Measurements from ENCODE around the gene DNAJA1. TPM values are rescaled to one million over a fixed set of nuclear protein-coding genes. Genes with fewer than 3 reads are reported as not detected.
A peak's percentile ranks its signal among the peaks of the same experiment; 100 is the strongest.
"Not testable (repeated sequence)": the region's sequence is repeated elsewhere in the genome, so short reads cannot be mapped to it uniquely, and the experiment has no call there.

DNAJA1 gene
- total RNA-seq, result 112 TPM
- long read RNA-seq, transcript DNAJA1-201 (9 exons, 2,381 nt), result major isoform, 645 of 678 reads
- long read RNA-seq, partial matches to known transcripts, result 20 of 678 reads
- long read RNA-seq, other reads (novel, unspliced or antisense), result 13 of 678 reads

GRCh38 chr9:33024966-33025571 lies at the start of gene DNAJA1:
DNAJA1 (plus strand) TSS chr9:33025273; CDS start chr9:33026485, 1,212 bp downstream.
- peak; percentile 99 for DNase-seq (ENCODE audit: low spot score)

- no peak for DNase-seq (ENCODE audit: low spot score)
Observed at GRCh38 chr9:32978051-32978450, 47.0 kb upstream of the DNAJA1 start.

- no peak for DNase-seq (ENCODE audit: low spot score)
Observed at GRCh38 chr9:32986971-32987370, 38.1 kb upstream of the DNAJA1 start.

GRCh38 chr9:32989660-32990059 lies 35.4 kb upstream of the DNAJA1 start:
- DNase-seq (ENCODE audit: low spot score), result no peak

- no peak for DNase-seq (ENCODE audit: low spot score)
Observed at GRCh38 chr9:32991897-32992594, 33.0 kb upstream of the DNAJA1 start.

GRCh38 chr9:32992595-32993238 lies 32.4 kb upstream of the DNAJA1 start:
- DNase-seq (ENCODE audit: low spot score), result no peak

GRCh38 chr9:33000682-33001055 lies 24.4 kb upstream of the DNAJA1 start:
- DNase-seq (ENCODE audit: low spot score), result not testable (repeated sequence)

- DNase-seq (ENCODE audit: low spot score), result not testable (repeated sequence)
Observed at GRCh38 chr9:33005335-33005734, 19.7 kb upstream of the DNAJA1 start.

GRCh38 chr9:33007755-33008154 lies 17.3 kb upstream of the DNAJA1 start:
- no peak for DNase-seq (ENCODE audit: low spot score)

- no peak for DNase-seq (ENCODE audit: low spot score)
Observed at GRCh38 chr9:33011831-33012230, 13.2 kb upstream of the DNAJA1 start.

GRCh38 chr9:33012328-33013069 lies 12.6 kb upstream of the DNAJA1 start:
- DNase-seq (ENCODE audit: low spot score), result no peak

- DNase-seq (ENCODE audit: low spot score), result no peak
Observed at GRCh38 chr9:33013962-33014664, 11.0 kb upstream of the DNAJA1 start.

- no peak for DNase-seq (ENCODE audit: low spot score)
Observed at GRCh38 chr9:33014665-33015014, 10.4 kb upstream of the DNAJA1 start.

- DNase-seq (ENCODE audit: low spot score), result no peak
Observed at GRCh38 chr9:33017283-33018041, 7.6 kb upstream of the DNAJA1 start.

GRCh38 chr9:33019797-33020196 lies 5.3 kb upstream of the DNAJA1 start:
- DNase-seq (ENCODE audit: low spot score), result no peak

- DNase-seq (ENCODE audit: low spot score), result no peak
Observed at GRCh38 chr9:33022303-33022702, 2.8 kb upstream of the DNAJA1 start.

GRCh38 chr9:33022755-33023154 lies 2.3 kb upstream of the DNAJA1 start:
- no peak for DNase-seq (ENCODE audit: low spot score)

- no peak for DNase-seq (ENCODE audit: low spot score)
Observed at GRCh38 chr9:33023661-33024060, 1.4 kb upstream of the DNAJA1 start.

GRCh38 chr9:33024126-33024965 lies 727 bp upstream of the DNAJA1 start:
- no peak for DNase-seq (ENCODE audit: low spot score)

Data from mesenteric fat pad (tissue), 1 donor.